Gastroesophageal sphincter (tissue), 3 donors: ENCODE measurements around the gene DSG1.
"Not testable (repeated sequence)": the region's sequence is repeated elsewhere in the genome, so short reads cannot be mapped to it uniquely, and the experiment has no call there.

Experiments used
- CTCF ChIP-seq, 4 experiments: fragments of 200-600 bp in 2 of 4; fragments of 450-650 bp in 2 of 4; sonication (generic) in 1 of 4; IDR thresholded peaks; one replicate each; pipeline ENCODE4 v1.5.1; 2017 to 2019; ENCODE audit warnings: antibody characterized with exemption in 4 of 4, mild to moderate bottlenecking in 2 of 4, moderate library complexity in 2 of 4
- EP300 ChIP-seq: sonication (generic); formaldehyde crosslinking; IDR thresholded peaks from one replicate; pipeline ENCODE4 v1.6.1; 2017; ENCODE audit warnings: antibody characterized with exemption, mild to moderate bottlenecking
- POLR2A ChIP-seq, 2 donors: fragments of 450-650 bp; IDR thresholded peaks; one replicate each; pipeline ENCODE4 v1.6.1; 2017; ENCODE audit warnings: antibody characterized with exemption in 2 of 2, mild to moderate bottlenecking in 2 of 2, moderate library complexity in 1 of 2
- POLR2AphosphoS5 ChIP-seq: sonication (generic); formaldehyde crosslinking; IDR thresholded peaks from one replicate; pipeline ENCODE4 v1.6.1; 2017; ENCODE audit warnings: antibody characterized with exemption

GRCh38 chr18:31289446-31289845 lies 28.5 kb upstream of the DSG1 start:
- TF ChIP-seq POLR2A (IDR thresholded peaks at IDR 0.05); CTCF (IDR thresholded peaks at IDR 0.05); POLR2AphosphoS5; EP300: not testable (repeated sequence)
